Naive thymus-derived CD8-positive, alpha-beta T cell (primary cell): ENCODE measurements around the gene PTPN1. TPM values are rescaled to one million over a fixed set of nuclear protein-coding genes. Genes with fewer than 3 reads are reported as not detected.
"Not testable (repeated sequence)": the region's sequence is repeated elsewhere in the genome, so short reads cannot be mapped to it uniquely, and the experiment has no call there.

Source experiments
- ATAC-seq, 2 donors: fragments of 150-1000 bp; cut with Tn5 transposase in 1 of 2; sonication (Bioruptor Pico), chemical (Tn5 transposase) in 1 of 2; 1 replicate in 1 of 2; 2 replicates in 1 of 2; pipeline ENCODE4 v1.10.0; 2021; ENCODE audit warnings: mild to moderate bottlenecking in 2 of 2, moderate library complexity in 2 of 2
- POLR2A ChIA-PET: fragments of 350-600 bp; sonication (Branson Sonifier 250); formaldehyde crosslinking; loops from one replicate; lab custom pipeline; 2021; ENCODE audit warnings: antibody characterized with exemption; lab: Charles Lee
- DNase-seq, 10 donors: peaks; one replicate each; pipeline versions ENCODE4 v3.0.0 to v3.0.0-alpha.2; 2020 to 2022
- H3K27ac Mint-ChIP-seq, 10 donors: one replicate each; pipeline ENCODE4 v1.8.0; 2020 to 2022; ENCODE audit warnings: mild to moderate bottlenecking in 10 of 10, mixed read lengths in 10 of 10, moderate library complexity in 4 of 10, inconsistent platforms in 1 of 10
- H3K27me3 Mint-ChIP-seq, 5 donors: one replicate each; pipeline ENCODE4 v1.8.0; 2021 to 2022; ENCODE audit warnings: mixed read lengths in 5 of 5
- H3K36me3 Mint-ChIP-seq, 3 donors: one replicate each; pipeline ENCODE4 v1.8.0; 2020 to 2022; ENCODE audit warnings: mixed read lengths in 3 of 3, mild to moderate bottlenecking in 2 of 3, inconsistent platforms in 1 of 3
- H3K4me1 Mint-ChIP-seq, 4 donors: one replicate each; pipeline ENCODE4 v1.8.0; 2021 to 2022; ENCODE audit warnings: mixed read lengths in 4 of 4
- H3K4me3 Mint-ChIP-seq, 10 donors: one replicate each; pipeline ENCODE4 v1.8.0; 2020 to 2022; ENCODE audit warnings: mild to moderate bottlenecking in 10 of 10, mixed read lengths in 10 of 10, moderate library complexity in 6 of 10, inconsistent platforms in 1 of 10
- H3K9me3 Mint-ChIP-seq, 9 donors: one replicate each; pipeline ENCODE4 v1.8.0; 2020 to 2022; ENCODE audit warnings: mixed read lengths in 9 of 9, mild to moderate bottlenecking in 3 of 9, inconsistent platforms in 1 of 9, moderate library complexity in 1 of 9
- polyA plus RNA-seq, 3 donors: library from polyadenylated mRNA; unstranded; fragments of 300-500 nt; fragmentation: Illumina TruSeq; gene quantifications; one replicate each; pipeline ENCODE4 v1.2.3, GENCODE V29; 2021
- total RNA-seq, 8 experiments: library from RNA in 2 of 8; stranded (reverse) in 2 of 8; gene quantifications; one replicate each; pipeline ENCODE4 v1.2.3 and lab custom pipeline; 2021 to 2026

PTPN1 gene
- total and polyA plus RNA-seq, 5 experiments from 2014 or later, result 29.1 to 56.7 (median 31.9) TPM

DNA sequence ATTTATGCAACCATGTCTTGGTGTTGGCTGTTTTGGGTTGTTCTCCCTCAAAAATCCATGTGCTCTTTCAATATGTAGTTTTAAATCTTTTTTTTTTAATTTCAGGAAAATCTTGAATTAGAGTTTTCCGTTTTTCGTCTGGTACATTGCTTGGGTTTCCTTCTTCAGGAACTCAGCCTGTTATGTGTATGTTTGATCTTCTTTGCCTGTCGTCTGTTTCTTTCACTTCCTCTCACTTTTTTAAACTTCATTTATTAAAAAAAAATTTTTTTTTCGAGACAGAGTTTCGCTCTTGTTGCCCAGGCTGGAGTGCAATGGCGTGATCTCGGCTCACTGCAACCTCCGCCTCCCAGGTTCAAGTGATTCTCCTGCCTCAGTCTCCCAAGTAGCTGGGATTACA, 29.6 kb downstream of the PTPN1 start:
- Mint-ChIP-seq H3K4me1 (peaks cover 46 to 86% (median 80%) of the 10 kb centered on the region in 4 donors), H3K36me3 (peaks cover 0 to 28% (median 6%) of the 10 kb centered on the region in 3 donors), H3K4me3 (peak overlapping the region in 1 of 10 donors; percentile 49)
- ATAC-seq, H3K9me3 Mint-ChIP-seq, DNase-seq, H3K27me3 Mint-ChIP-seq, H3K27ac Mint-ChIP-seq: not testable (repeated sequence)
- POLR2A ChIA-PET, result interaction anchor here (0.7 kb wide), 1 partner anchor 60 kb away, joined by 7 read pairs; no protein-coding TSS in a partner anchor

DNA sequence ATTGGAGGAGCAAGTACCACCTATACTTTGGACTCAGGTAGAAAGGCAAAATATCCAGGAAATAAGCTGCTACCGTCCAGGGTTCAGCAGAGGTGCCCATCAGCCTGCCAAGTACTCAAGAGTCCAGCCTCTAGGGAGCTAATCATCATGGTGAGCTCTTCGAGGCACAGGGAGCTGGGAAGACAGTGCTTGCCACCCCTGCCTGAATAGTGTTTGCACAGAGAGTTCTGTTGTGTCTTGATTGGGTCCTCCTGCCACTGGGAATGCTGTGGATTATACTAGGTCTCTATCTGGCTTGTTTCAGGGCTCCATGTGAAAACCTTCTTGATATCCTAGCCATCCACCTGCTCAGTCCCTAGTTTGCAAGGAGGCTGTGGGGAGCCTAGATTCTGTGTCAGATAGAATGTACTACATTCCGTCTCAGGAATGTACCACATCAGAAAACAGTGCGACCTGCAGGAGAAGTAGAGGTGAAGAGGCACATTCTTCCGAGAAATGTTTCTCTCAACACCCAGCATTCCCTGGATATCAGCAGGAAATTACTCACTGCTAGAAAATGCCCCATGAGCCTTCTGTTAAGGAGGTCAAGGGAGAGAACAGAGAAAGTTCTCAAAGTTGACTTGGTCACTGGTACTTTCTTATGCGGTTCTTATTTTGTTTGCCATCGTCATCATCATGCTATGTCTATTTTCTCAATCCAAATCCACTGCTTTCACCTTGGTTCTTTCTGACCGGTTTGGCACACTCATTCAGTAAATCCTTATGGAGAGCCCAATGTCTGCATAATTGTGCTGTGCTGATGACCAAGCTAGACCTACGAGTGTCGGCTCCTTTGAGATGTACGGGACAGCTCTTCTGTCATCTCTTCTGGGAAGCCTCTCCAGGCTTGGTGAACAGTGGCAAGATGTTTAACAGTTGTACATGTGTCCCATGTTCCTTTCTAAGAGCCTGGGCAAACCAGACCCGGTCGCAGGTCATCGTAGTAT, 30.7 kb downstream of the PTPN1 start:
- Mint-ChIP-seq H3K27ac (peak overlapping the region in 5 of 10 donors; percentile 16 to 80 (median 38)), H3K27me3 (no peaks in the 10 kb centered on the region), H3K4me3 (peak overlapping the region in 6 of 10 donors; percentile 14 to 56 (median 30)), H3K9me3 (no peaks in the 10 kb centered on the region), H3K4me1 (peaks cover 45 to 85% (median 79%) of the 10 kb centered on the region in 4 donors), H3K36me3 (peaks cover 0 to 24% (median 6%) of the 10 kb centered on the region in 3 donors)
- DNase-seq (no peak), ATAC-seq (no peak)
- POLR2A ChIA-PET, result no interaction called here

DNA sequence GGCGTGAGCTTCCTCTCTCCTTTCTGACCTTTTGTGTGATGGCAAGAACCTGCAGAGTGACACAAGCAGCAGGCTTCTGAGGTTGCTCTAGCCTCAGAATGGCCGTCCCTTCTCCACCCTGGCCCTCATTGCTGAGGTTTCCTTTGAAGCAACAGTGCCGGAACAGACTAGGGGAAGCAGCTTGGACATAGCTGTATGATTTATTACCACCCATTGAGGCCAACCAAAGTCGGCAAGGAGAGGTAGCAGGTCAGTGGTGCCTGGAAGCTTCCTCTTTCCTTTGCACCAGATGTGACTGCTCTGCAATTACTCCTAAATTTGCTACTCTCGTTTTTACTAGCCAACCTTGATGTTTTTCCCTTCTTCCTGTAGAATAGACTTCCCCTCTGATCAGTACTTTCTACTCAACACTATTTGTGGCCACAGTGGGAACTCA, 31.4 kb downstream of the PTPN1 start:
- ATAC-seq, result no peak
- no peak for DNase-seq
- Mint-ChIP-seq H3K9me3 (no peaks in the 10 kb centered on the region), H3K4me1 (peaks cover 47 to 85% (median 80%) of the 10 kb centered on the region in 4 donors), H3K36me3 (peaks cover 0 to 20% (median 6%) of the 10 kb centered on the region in 3 donors), H3K27me3 (no peaks in the 10 kb centered on the region), H3K27ac (peak overlapping the region in 6 of 10 donors; percentile 19 to 80 (median 56)), H3K4me3 (peak overlapping the region in 8 of 10 donors; percentile 14 to 56 (median 30))
- POLR2A ChIA-PET, result no interaction called here

DNA sequence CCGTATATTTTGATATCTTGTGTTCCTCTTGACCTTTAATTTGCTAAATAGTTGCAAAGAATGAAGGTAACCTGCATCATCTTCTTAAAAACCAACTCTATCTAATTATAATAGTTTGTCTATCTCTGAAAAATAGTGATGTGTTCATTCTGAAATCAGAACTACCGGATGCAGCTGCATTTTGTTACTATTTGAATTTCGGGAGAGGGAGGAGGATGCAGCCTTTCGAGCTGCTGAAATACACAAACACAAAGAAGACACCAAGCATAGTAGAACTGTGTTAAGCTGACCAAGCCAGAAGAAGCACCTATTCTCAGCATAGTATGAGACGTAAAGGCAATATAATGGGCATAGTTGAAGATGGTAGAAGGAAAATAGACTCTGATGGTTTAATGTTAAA, 33.1 kb downstream of the PTPN1 start:
- ATAC-seq, result no peak
- peaks cover 0 to 18% (median 6%) of the 10 kb centered on the region in 3 donors for H3K36me3 Mint-ChIP-seq
- peak overlapping the region in 4 of 10 donors; percentile 6 to 13 (median 8) for H3K4me3 Mint-ChIP-seq
- H3K27ac Mint-ChIP-seq, result peak overlapping the region in 5 of 10 donors; percentile 4 to 77 (median 57)
- no peaks in the 10 kb centered on the region for H3K9me3 Mint-ChIP-seq
- H3K4me1 Mint-ChIP-seq, result peaks cover 39 to 86% (median 80%) of the 10 kb centered on the region in 4 donors
- no peaks in the 10 kb centered on the region for H3K27me3 Mint-ChIP-seq
- DNase-seq, result no peak
- POLR2A ChIA-PET, result interaction anchor here (1.7 kb wide), 1 partner anchor 25 kb away, joined by 4 read pairs; no protein-coding TSS in a partner anchor

DNA sequence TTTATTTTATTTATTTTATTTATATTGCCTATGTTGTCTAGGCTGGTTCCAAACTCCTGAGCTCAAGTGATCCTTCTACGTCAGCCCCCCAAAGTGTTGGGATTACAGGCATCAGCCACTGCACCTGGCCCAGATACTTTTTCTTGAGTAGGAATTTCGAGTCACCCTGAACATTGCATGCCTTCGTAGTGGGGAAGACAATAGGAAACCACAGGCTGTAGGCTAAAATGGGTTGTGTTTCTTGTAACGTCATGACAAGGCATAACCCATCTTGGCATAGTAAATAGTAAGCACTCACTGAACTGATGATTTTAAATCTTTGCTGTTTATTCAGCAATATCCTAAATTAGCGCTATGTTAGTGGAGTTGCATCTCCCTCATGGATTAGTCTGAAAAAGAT, 34.9 kb downstream of the PTPN1 start:
- ATAC-seq (no peak), DNase-seq (no peak)
- POLR2A ChIA-PET, result no interaction called here
- H3K27ac Mint-ChIP-seq, result peak overlapping the region in 9 of 10 donors; percentile 41 to 88 (median 69)
- H3K36me3 Mint-ChIP-seq, result peaks cover 0 to 26% (median 6%) of the 10 kb centered on the region in 3 donors
- peaks cover 44 to 85% (median 83%) of the 10 kb centered on the region in 4 donors for H3K4me1 Mint-ChIP-seq
- H3K9me3 Mint-ChIP-seq, result no peaks in the 10 kb centered on the region
- H3K4me3 Mint-ChIP-seq, result peak overlapping the region in 6 of 10 donors; percentile 6 to 62 (median 38)
- H3K27me3 Mint-ChIP-seq, result no peaks in the 10 kb centered on the region

DNA sequence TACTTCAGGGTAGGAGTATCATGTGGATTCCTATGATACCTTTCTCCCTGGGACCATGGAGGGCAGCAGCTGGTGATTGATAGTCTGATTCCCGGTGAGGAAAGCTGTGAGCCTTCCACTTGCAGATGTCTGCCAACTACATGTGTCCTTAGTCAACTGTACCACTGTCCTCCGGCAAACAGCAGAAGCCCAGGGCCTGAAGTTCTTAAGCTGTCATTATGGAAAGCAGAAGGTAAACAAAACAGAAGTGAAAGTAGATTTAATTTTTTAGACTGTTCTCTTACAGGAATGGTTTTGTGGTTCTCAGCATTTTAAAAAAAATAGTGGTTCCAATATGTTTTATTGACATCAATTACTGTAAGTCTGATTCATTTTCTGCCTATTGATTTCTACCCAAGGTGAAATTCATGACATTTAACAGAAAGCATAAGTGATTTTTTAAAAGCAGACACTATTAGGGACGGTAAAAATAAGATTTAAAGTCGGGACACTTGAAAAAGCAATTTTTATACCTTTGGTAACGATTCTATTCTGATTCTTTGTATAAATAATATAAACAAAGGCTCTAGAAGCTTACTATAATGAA, 36.6 kb downstream of the PTPN1 start:
- POLR2A ChIA-PET, result interaction anchor here (0.7 kb wide), 1 partner anchor 385 kb away, joined by 3 read pairs; the partner anchor contains the start of gene ADNP
- Mint-ChIP-seq H3K27me3 (no peaks in the 10 kb centered on the region), H3K27ac (peak overlapping the region; percentile 56 to 91 (median 86)), H3K9me3 (no peaks in the 10 kb centered on the region), H3K4me1 (peaks cover 44 to 74% (median 69%) of the 10 kb centered on the region in 4 donors), H3K36me3 (peaks cover 0 to 33% (median 4%) of the 10 kb centered on the region in 3 donors), H3K4me3 (peak overlapping the region; percentile 47 to 78 (median 66))
- ATAC-seq, result peak; percentile 41 to 62
- peak in 1 of 10 donors; percentile 11 for DNase-seq

DNA sequence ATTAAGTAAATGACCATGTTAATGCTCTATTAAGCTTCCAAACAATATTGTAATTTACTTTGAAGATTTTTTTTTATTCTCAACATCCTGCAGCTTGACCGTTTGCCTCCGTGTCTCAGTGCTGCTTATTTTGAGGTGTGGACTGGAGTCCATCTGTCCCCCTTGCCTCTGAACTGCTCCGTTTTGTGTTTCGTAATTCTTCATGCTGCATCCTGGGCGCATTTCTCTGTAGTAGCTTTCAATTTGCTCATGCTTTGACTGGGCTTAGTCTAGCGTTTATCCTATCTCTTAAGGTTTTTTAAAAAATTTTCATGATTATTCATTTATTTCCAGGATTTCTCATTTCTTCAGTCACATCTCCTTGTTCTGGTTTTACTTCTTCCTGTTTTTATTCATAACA, 37.8 kb downstream of the PTPN1 start:
- POLR2A ChIA-PET, result no interaction called here

DNA sequence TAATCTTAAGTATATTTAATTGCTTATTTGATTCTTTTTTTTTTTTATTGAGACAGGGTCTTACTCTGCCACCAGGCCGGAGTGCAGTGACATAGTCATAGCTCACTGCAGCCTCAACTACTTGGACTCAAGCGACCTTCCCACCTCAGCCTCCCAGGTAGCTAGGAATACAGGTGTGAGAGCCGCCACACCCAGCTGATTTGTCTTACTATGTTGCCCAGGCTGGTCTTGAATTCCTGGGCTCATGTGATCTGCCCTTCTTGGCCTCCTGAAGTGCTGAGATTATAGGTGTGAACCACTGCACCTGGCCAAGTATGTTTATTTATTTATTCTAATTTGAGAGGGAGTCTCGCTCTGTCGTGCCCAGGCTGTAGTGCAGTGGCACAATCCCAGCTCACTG, 38.2 kb downstream of the PTPN1 start:
- no peaks in the 10 kb centered on the region for H3K9me3 Mint-ChIP-seq
- POLR2A ChIA-PET, result no interaction called here

More for the DNA sequence above, 37.8 kb downstream of the PTPN1 start:
- Mint-ChIP-seq H3K4me3 (peak overlapping the region in 3 of 10 donors; percentile 13 to 49 (median 20)), H3K27me3 (no peaks in the 10 kb centered on the region), H3K9me3 (no peaks in the 10 kb centered on the region), H3K4me1 (peaks cover 39 to 64% (median 57%) of the 10 kb centered on the region in 4 donors), H3K36me3 (peaks cover 0 to 35% (median 4%) of the 10 kb centered on the region in 3 donors), H3K27ac (peak overlapping the region in 7 of 10 donors; percentile 6 to 77 (median 33))
- ATAC-seq, result no peak
- no peak for DNase-seq

DNA sequence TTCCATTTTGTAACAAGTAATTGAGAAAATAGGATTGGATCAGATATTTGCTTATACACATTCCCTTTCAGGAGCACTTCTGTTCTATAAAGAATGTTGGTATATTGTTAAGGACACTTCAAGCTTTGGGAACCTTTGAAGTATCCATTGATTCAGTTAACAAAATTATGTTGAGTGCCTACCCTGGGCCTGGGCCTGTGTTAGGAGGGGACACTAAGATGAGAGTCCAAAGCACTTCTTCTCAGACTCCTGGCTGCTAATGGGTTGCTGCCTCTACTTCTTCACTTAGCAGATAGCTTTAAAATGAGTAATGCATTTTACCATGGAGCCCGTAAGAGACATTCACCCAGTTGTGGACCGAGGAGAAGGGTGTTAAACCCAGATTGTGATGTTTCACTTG, 40.3 kb downstream of the PTPN1 start:
- no peak for ATAC-seq

More for the DNA sequence above, 38.2 kb downstream of the PTPN1 start:
- H3K4me3 Mint-ChIP-seq, result peak overlapping the region in 2 of 10 donors; percentile 13 to 20
- DNase-seq (no peak), ATAC-seq (no peak)
- H3K36me3 Mint-ChIP-seq, result peaks cover 0 to 35% (median 4%) of the 10 kb centered on the region in 3 donors
- peak overlapping the region in 4 of 10 donors; percentile 22 to 77 (median 49) for H3K27ac Mint-ChIP-seq
- H3K27me3 Mint-ChIP-seq, result no peaks in the 10 kb centered on the region
- H3K4me1 Mint-ChIP-seq, result peaks cover 37 to 62% (median 53%) of the 10 kb centered on the region in 4 donors

DNA sequence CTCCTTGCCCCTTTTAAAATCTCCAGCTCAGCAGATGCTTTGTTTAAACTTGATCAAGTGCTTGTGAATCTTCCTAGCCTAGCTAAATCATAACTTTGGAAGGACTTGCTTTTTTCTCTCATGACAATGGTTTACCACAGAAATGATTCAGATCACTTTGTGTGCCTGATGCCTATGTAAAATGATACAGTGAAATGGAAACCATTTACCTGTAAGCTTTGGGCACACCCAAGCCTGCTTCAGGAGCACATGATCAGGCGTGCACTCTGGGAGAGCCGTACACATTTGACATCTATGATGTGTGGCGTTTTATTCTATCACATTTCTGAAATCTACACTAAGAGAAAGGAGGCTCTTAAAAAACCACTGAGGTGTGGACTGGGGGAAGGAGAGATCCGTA, 41.1 kb downstream of the PTPN1 start:
- Mint-ChIP-seq H3K27ac (peak overlapping the region in 7 of 10 donors; percentile 21 to 71 (median 26)), H3K4me3 (peak overlapping the region in 1 of 10 donors; percentile 6)
- ATAC-seq, result peak in 1 of 2 donors; percentile 63

More for the DNA sequence above, 40.3 kb downstream of the PTPN1 start:
- Mint-ChIP-seq H3K36me3 (peaks cover 0 to 31% (median 4%) of the 10 kb centered on the region in 3 donors), H3K27ac (peak overlapping the region in 4 of 10 donors; percentile 22 to 73 (median 54)), H3K9me3 (no peaks in the 10 kb centered on the region), H3K4me3 (no peak overlapping the region), H3K27me3 (no peaks in the 10 kb centered on the region), H3K4me1 (peaks cover 30 to 46% (median 39%) of the 10 kb centered on the region in 4 donors)
- POLR2A ChIA-PET, result interaction anchor here (0.6 kb wide), 1 partner anchor 54 kb away, joined by 3 read pairs; no protein-coding TSS in a partner anchor
- no peak for DNase-seq

DNA sequence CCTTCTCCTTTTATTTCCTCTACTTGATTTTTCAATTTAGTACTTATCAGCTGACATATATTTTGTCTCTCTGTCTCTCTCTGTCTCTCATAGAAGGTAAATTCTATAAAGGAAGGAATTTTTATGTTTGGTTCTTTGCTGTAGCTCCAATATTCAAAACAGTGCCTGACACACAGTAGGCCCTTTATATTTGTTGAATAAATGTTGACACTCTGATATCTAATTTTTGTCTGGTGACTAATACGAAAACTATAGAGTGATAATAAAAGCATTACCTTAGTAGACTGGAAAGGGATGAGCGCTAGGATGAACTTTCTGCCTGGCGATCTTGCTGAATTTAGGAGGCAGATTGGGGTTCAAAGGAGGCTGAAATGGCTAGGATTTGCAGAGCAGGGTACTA, 42.8 kb downstream of the PTPN1 start:
- ATAC-seq (no peak), DNase-seq (no peak)
- H3K36me3 Mint-ChIP-seq, result peaks cover 0 to 44% (median 4%) of the 10 kb centered on the region in 3 donors
- H3K9me3 Mint-ChIP-seq, result no peaks in the 10 kb centered on the region
- peaks cover 23 to 44% (median 29%) of the 10 kb centered on the region in 4 donors for H3K4me1 Mint-ChIP-seq
- POLR2A ChIA-PET, result no interaction called here
- H3K27ac Mint-ChIP-seq, result no peak overlapping the region
- H3K27me3 Mint-ChIP-seq, result no peaks in the 10 kb centered on the region
- H3K4me3 Mint-ChIP-seq, result no peak overlapping the region

More for the DNA sequence above, 41.1 kb downstream of the PTPN1 start:
- DNase-seq, result no peak
- Mint-ChIP-seq H3K4me1 (peaks cover 26 to 46% (median 35%) of the 10 kb centered on the region in 4 donors), H3K27me3 (no peaks in the 10 kb centered on the region), H3K36me3 (peaks cover 0 to 37% (median 4%) of the 10 kb centered on the region in 3 donors), H3K9me3 (no peaks in the 10 kb centered on the region)
- POLR2A ChIA-PET, result interaction anchor here (0.6 kb wide), 1 partner anchor 55 kb away, joined by 3 read pairs; no protein-coding TSS in a partner anchor
